ENCODE results near the gene TEX54.

TEX54 gene

GRCh38 chr11:62787005-62787759 is 45.5 kb downstream of the TEX54 start, which contains the start of gene TMEM179B:
Gene TMEM179B (plus strand): TSS chr11:62787402. CDS start chr11:62787432, 30 bp downstream.
- POLR2A ChIA-PET = interaction anchor here (0.5 to 3.5 kb wide), 18 partner anchors 9 to 195 kb away, joined by 3 to 25 read pairs (median 6); partner anchors contain the start of genes C11orf98, CSKMT, SLC3A2 and STX5
- peak; percentile 65 for TF ChIP-seq CTCF (IDR thresholded peaks at IDR 0.05; ENCODE audit: control extremely low read depth, extremely low read depth, low read depth, missing control alignments)
- CTCF ChIA-PET = interaction anchor here (0.5 to 4.4 kb wide), 49 partner anchors 10 to 364 kb away, joined by 3 to 159 read pairs (median 6); partner anchors contain the start of genes BSCL2, C11orf98, CSKMT and GNG3

GRCh38 chr11:62786318-62787004 is 46.2 kb downstream of the TEX54 start:
- ChIA-PET CTCF (interaction anchor here (0.5 to 4.4 kb wide), 50 partner anchors 10 to 364 kb away, joined by 3 to 159 read pairs (median 6); partner anchors contain the start of genes BSCL2, C11orf98, CSKMT and GNG3), POLR2A (interaction anchor here (0.7 to 3.5 kb wide), 16 partner anchors 10 to 195 kb away, joined by 3 to 25 read pairs (median 6); partner anchors contain the start of genes C11orf98, CSKMT, SLC3A2 and STX5)
- TF ChIP-seq CTCF (IDR thresholded peaks at IDR 0.05; ENCODE audit: control extremely low read depth, extremely low read depth, low read depth, missing control alignments) = peak; percentile 100
- DNase-seq (ENCODE audit: extremely low spot score) = peak; percentile 92

More at GRCh38 chr11:62787005-62787759, 45.5 kb downstream of the TEX54 start, which contains the start of gene TMEM179B:
- DNase-seq (ENCODE audit: extremely low spot score) = peak; percentile 96

- TF ChIP-seq CTCF (IDR thresholded peaks at IDR 0.05; ENCODE audit: control extremely low read depth, extremely low read depth, low read depth, missing control alignments) = no peak
- no peak for DNase-seq (ENCODE audit: extremely low spot score)
- ChIA-PET POLR2A (no interaction called here), CTCF (interaction anchor here (1.8 kb wide), 1 partner anchor 79 kb away, joined by 3 read pairs; no protein-coding TSS in a partner anchor)
Measured at GRCh38 chr11:62782753-62783152, 49.9 kb downstream of the TEX54 start.
